ES-I3 (cell line): ENCODE results near the gene TMEM267.
"Not testable (repeated sequence)": the region's sequence is repeated elsewhere in the genome, so short reads cannot be mapped to it uniquely, and the experiment has no call there.

Experiments used
- H3K36me3 ChIP-seq: 2 replicates; pipeline ENCODE4 v1.6.1; 2013; ENCODE audit warnings: mild to moderate bottlenecking, low read length, control low read depth, moderate library complexity; ENCODE audit not compliant: insufficient read depth
- H3K4me1 ChIP-seq: 2 replicates; pipeline ENCODE4 v1.6.1; 2013; ENCODE audit warnings: mild to moderate bottlenecking, control low read depth, low read length; ENCODE audit not compliant: insufficient read depth
- H3K9ac ChIP-seq: 2 replicates; pipeline ENCODE4 v1.6.1; 2013; ENCODE audit warnings: low read depth, mild to moderate bottlenecking, low read length, moderate library complexity
- H3K9me3 ChIP-seq: 2 replicates; pipeline ENCODE4 v1.6.1; 2013; ENCODE audit warnings: mild to moderate bottlenecking, low read length, moderate library complexity; ENCODE audit not compliant: control insufficient read depth, insufficient read depth

TMEM267 gene, protein sequence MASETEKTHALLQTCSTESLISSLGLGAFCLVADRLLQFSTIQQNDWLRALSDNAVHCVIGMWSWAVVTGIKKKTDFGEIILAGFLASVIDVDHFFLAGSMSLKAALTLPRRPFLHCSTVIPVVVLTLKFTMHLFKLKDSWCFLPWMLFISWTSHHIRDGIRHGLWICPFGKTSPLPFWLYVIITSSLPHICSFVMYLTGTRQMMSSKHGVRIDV

DNA sequence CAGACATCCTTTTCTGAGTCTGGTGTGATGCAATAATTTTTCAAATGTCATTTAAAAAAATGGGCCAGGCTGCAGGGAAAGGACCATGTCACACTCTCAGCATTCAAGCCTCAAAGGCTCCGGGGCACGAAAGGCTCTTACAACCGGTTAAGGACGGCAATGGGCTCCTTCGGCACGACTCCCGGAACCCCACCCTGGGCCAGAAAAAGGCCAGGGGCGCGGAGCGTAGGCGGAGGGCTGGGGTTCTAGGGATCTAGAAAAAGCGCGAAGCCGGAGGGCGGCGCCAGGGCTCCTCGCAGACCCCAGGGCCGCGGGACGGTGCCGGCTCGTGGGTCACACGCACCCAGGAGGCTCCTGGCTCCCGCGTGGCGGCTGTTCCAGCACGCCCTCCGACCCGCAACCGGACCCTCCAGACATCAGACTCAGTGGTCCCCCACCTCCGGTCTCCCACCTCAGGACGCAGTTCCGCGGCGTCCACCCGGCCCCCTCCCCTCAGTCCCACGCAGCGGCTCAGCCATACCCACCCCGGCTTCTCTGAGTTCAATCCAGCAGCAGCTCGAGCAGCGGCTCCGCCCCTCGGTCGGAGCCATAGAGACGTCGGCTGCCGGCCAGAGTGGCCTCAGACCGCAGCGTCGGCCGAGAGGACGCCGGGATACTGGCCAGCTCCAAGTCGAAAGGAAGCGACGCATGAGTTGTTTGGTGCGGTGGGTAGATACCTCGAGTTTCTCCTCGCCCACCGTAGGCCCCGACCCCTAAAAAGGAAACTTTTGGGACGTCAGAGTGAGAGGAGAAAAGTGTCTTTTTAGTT, at the start of gene TMEM267:
TSS of gene TMEM267 (minus strand) at position 568 of the 808 bp plus-strand sequence. CDS start 29,896 bp downstream, outside the sequence.
- peak within 1 kb of the TSS; percentile 83 for H3K9ac ChIP-seq
- H3K9me3 ChIP-seq, result no peaks in the 10 kb centered on the region
- H3K4me1 ChIP-seq, result peaks cover 5% of the 10 kb centered on the region; the same call in 1 of the 2 replicates
- no peaks in the 10 kb centered on the region for H3K36me3 ChIP-seq

DNA sequence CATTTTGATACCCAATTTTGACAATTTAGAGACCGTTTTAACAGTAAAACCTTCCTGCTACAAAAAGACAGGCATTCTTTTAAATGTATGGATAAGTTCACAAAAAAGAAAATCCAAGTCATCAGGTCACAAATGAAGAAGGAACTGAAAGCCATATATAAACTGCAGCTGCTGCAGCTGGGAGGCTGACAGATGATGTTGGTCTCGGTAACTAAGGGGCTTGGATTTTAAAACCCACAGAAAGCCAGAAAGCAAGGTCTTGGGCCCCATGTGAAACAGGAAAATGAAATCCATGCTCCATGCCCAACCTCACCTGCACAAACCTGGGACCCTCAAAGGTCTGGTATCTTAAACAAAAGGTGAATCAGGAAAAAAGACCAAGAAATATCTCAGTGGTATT, 47.0 kb upstream of the TMEM267 start:
- H3K9me3 ChIP-seq, result no peaks in the 10 kb centered on the region
- no peak overlapping the region for H3K9ac ChIP-seq
- H3K36me3 ChIP-seq, result peaks cover 27% of the 10 kb centered on the region
- H3K4me1 ChIP-seq, result no peaks in the 10 kb centered on the region

DNA sequence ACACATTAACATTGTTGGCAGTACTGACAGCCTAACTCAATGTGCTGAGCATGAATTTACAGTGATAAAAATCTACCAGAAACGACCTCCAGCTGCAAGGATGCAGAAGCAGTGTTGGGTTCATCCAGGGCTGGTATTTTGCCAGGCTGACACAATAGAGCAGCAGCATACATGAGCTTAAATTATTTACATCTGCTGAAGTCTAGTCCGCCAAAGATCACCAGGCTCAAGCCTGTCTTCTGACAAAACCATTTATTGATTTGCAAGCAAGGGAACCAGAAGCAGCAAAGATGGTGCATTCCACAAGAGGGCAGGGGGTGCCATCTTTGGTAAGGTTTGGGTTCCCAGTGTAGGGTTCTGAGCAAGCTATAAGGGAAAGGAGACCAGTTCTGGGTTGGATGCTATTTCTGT, 40.0 kb upstream of the TMEM267 start:
- no peak overlapping the region for H3K9ac ChIP-seq
- peaks cover 5% of the 10 kb centered on the region; the same call in 1 of the 2 replicates for H3K36me3 ChIP-seq
- H3K4me1 ChIP-seq, result no peaks in the 10 kb centered on the region
- no peaks in the 10 kb centered on the region for H3K9me3 ChIP-seq

DNA sequence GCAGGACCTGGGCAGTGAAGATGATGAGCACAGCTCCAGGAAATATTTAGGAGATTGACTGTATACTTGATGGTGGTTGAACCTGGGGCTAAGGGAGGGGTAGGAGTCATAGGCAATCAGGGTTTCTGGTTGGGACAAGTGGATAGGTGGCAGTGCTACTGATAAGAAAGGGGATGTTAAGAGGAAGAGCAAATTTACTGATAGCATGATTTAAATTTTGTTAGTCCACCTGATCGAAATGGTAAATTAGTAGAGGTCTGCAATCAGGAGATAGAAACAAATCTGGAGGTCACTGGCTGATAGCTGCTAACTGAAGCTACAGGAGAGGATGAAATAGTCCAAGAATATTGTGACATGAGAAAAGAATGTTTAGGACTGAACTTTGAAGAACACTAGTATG, 37.0 kb upstream of the TMEM267 start:
- Histone ChIP-seq H3K36me3 (no peaks in the 10 kb centered on the region), H3K4me1 (no peaks in the 10 kb centered on the region), H3K9me3 (no peaks in the 10 kb centered on the region), H3K9ac (no peak overlapping the region)

DNA sequence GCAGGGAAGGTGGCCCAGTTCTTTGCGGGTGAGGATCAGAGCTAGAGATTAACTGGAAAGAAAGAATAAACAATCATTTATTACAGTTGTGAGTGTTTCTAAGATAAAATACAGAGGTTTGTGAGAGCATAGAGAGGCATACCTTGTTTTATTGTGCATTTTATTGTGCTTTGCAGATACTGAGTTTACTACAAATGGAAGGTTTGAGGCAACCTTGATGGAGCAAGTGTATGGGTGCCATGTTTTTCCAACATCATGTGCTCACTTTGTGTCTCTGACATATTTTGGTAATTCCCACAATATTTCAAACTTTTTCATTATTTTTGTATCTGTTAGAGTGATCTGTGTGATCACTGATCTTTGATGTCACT, 32.0 kb upstream of the TMEM267 start:
- no peaks in the 10 kb centered on the region for H3K4me1 ChIP-seq
- H3K9ac ChIP-seq, result peak overlapping the region; percentile 84
- no peaks in the 10 kb centered on the region for H3K36me3 ChIP-seq
- H3K9me3 ChIP-seq, result no peaks in the 10 kb centered on the region

DNA sequence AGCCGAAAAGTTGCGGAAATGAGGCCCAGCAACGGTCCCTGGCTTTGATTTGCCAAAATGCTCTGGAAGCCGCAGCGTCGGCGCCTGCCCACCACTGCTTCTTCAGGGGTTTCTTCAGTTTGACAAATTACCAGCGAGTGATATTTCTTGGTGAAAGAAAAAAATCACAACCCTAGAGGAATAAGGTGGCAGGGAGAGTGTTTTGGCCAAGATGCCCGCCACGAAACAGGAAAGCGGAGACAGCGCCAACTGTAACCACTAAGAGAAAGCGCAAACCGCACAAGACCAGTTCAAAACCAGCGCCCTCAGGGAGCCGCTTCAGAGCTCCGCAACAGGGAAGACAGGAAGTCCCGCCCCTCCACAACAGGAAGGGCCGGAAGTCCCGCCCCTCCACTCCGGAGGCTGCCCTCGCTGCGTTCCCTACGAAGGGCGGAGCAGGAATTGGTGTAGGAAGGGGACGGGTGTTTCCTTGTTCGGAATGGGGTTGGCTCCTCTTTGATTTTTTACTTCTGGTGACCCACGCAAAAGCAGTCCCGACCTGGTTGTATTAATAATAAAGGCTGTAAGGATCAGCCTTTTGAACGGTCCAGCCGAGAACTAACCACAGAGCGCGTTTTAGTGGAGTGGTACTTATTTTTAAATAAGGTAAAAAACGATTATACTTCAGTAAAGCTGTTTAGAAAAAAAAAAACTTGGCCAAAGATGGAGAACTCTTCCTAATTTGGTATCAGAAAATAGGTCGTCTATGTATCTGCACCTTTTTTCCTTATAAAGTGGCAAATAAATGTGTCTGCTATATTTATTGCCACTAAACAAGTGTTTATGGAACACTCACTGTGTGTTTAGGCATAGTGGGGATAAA, 31.4 kb upstream of the TMEM267 start, which contains the start of gene C5orf34:
TSS of gene C5orf34 (minus strand) at position 333 of the 862 bp plus-strand sequence. CDS start 5,809 bp downstream, outside the sequence.
- no peaks in the 10 kb centered on the region for H3K36me3 ChIP-seq
- H3K9me3 ChIP-seq, result no peaks in the 10 kb centered on the region
- H3K9ac ChIP-seq, result peak within 1 kb of the TSS; percentile 84

DNA sequence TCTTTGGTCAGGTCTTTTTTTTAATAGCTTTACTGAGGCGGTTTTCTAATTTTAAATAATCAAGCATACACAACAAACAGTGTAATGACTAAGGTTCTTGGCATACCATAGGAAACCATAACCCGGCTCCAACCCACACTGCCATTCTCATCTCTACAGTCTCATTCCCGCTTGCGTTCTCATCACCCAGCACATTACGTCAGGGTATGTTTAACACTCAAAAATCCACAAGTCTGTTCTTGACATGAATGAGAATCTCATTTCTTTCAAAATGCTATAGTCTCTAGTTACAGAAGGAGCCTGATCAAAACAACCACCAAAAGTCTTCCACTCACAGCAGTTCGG, 30.8 kb upstream of the TMEM267 start:
- Histone ChIP-seq H3K9ac (peak overlapping the region; percentile 84), H3K4me1 (no peaks in the 10 kb centered on the region), H3K36me3 (no peaks in the 10 kb centered on the region), H3K9me3 (no peaks in the 10 kb centered on the region)

More for the DNA sequence above, 31.4 kb upstream of the TMEM267 start, which contains the start of gene C5orf34:
- no peaks in the 10 kb centered on the region for H3K4me1 ChIP-seq

DNA sequence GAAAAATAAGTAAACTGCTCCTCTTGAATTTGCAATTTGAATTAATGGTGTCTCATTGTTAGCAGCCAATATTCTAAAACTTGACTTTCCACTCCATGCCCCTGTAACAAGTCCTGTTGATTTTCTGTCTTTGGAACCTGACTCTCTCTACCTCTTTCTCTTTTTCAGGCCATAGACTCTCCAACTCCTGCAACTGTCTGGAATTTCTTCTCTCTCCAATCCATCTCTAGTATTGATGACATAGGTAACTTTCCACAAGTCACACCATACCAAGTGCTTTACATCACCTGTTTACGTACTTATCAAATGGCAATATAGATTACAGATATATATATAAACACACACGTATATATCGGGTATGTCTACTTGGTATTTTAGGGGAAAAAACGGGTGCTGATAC, 30.4 kb upstream of the TMEM267 start:
- H3K9me3 ChIP-seq, result no peaks in the 10 kb centered on the region
- no peaks in the 10 kb centered on the region for H3K36me3 ChIP-seq
- no peaks in the 10 kb centered on the region for H3K4me1 ChIP-seq
- peak overlapping the region; percentile 84 for H3K9ac ChIP-seq

DNA sequence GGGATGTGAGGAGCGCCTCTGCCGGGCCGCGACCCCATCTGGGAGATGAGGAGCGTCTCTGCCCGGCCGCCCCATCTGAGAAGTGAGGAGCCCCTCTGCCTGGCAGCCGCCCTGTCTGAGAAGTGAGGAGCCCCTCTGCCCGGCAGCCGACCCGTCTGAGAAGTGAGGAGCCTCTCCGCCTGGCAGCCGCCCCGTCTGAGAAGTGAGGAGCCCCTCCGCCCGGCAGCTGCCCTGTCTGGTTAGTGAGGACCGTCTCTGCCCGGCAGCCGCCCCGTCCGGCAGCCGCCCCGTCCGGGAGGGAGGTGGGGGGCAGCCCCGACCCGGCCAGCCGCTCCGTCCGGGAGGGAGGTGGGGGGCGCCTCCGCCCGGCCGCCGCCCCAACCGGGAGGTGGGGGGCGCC, 27.4 kb upstream of the TMEM267 start:
- not testable (repeated sequence) for H3K36me3 ChIP-seq, H3K4me1 ChIP-seq, H3K9ac ChIP-seq, H3K9me3 ChIP-seq

DNA sequence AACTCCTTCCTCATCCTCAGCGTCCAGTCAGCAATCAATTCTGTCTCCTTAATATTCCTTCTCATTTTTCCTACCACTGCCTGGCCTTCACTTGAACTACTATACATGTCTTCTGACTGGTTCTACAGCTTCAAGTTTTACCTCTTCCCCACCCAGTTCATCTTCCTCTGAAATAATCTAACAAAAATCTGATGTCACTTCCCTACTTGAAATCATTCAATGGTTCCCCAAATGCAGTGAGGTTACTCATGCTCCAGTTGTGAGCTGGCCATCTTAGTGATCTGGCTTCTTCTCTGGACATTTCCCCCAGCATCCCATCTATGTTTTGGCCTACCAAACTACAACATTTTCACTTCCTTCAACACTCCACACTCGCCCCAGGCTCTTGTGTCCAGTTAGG, 14.9 kb upstream of the TMEM267 start:
- Histone ChIP-seq H3K9me3 (no peaks in the 10 kb centered on the region), H3K9ac (no peak overlapping the region), H3K4me1 (no peaks in the 10 kb centered on the region), H3K36me3 (no peaks in the 10 kb centered on the region; the same call in 1 of the 2 replicates)

DNA sequence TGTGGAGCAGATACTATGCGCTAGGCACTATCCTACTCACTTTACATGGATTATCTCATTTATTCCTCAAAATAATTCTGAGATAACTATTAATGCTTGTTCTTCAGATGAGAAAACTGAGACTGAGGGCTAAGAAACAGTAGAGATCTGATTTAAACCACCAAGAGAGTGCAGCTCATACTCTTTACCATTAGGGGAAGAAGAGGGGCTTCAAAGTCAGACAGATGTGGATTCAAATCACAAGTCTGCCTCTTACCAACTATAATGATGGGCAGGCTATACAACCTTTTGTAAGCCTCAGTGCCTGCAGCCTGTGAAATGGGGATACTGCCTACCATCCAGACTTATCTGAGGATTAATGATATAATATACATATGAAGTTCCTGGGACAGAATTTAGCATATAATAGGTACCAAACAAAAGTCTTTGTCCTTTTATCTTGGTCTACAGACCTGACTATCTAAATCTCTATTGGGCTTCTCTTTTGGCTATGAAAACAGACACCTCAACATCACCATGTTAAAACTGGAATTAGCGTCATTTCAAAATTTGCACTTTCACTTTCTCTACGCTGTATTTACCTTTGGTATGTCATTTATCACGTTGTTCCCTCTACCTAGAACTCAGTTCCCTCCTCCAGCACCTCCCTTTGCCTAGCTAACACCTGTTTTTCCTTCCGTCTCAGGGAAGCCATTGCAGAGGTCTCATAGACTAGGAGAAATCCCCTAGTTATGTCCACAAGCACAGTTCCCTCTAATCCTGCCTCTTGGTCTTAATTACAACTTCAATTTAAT, 13.8 kb upstream of the TMEM267 start:
- H3K36me3 ChIP-seq, result no peaks in the 10 kb centered on the region
- H3K4me1 ChIP-seq, result no peaks in the 10 kb centered on the region
- H3K9ac ChIP-seq, result no peak overlapping the region

DNA sequence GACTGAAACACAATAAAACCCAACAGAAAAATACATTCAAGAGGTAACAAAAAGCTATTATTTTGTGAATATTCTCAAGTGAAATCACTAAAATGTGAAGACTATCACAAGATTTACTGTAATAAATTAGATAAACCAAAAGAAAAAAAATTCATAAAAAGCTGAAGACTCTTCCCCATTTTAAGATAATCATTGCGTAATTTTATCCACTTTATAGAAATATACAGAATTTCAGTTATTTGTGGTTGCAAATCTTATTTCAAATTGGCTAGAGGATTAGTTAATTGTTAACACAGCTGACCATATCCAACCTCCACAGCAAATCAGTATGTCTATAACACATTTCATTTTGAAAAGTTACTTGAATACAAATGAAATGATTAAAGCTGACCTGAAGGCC, 7.7 kb upstream of the TMEM267 start:
- Histone ChIP-seq H3K4me1 (no peaks in the 10 kb centered on the region), H3K9me3 (no peaks in the 10 kb centered on the region), H3K9ac (no peak overlapping the region), H3K36me3 (no peaks in the 10 kb centered on the region; the same call in 1 of the 2 replicates)

More for the DNA sequence above, 13.8 kb upstream of the TMEM267 start:
- no peaks in the 10 kb centered on the region for H3K9me3 ChIP-seq

DNA sequence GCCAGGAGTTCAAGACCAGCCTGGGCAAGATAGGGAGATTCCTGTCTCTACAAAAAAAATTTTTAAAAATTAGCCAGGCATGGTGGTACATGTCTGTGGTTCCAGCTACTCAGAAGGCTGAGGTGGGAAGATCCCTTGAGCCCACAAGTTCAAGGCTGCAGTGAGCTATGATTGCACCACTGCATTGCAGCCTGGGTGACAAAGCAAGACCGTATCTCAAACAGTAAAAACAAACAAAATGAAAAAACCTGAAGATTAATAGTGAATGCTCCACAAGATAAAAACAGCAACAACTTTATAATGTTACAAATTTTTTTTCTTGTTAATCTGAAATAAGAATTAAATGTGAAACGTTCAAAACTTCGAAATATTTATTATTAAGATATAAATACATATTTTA, 2.7 kb upstream of the TMEM267 start:
- Histone ChIP-seq H3K4me1 (peaks cover 5% of the 10 kb centered on the region; the same call in 1 of the 2 replicates), H3K9me3 (no peaks in the 10 kb centered on the region), H3K36me3 (no peaks in the 10 kb centered on the region; the same call in 1 of the 2 replicates), H3K9ac (no peak overlapping the region)
